Germinal center (tissue), 1 donor: ENCODE measurements around the gene ESYT2.
"Not testable (repeated sequence)": the region's sequence is repeated elsewhere in the genome, so short reads cannot be mapped to it uniquely, and the experiment has no call there.

Experiments
- DNase-seq: peaks from one replicate; pipeline ENCODE4 v3.0.0; 2012; ENCODE audit warnings: mixed read lengths, low spot score

ESYT2 gene

GRCh38 chr7:158856883-158857668 is 27.8 kb upstream of the ESYT2 start:
- no peak for DNase-seq

- no peak for DNase-seq
Measured at GRCh38 chr7:158854681-158855081, 25.4 kb upstream of the ESYT2 start.

GRCh38 chr7:158850545-158851102 is 21.3 kb upstream of the ESYT2 start:
- no peak for DNase-seq

DNA sequence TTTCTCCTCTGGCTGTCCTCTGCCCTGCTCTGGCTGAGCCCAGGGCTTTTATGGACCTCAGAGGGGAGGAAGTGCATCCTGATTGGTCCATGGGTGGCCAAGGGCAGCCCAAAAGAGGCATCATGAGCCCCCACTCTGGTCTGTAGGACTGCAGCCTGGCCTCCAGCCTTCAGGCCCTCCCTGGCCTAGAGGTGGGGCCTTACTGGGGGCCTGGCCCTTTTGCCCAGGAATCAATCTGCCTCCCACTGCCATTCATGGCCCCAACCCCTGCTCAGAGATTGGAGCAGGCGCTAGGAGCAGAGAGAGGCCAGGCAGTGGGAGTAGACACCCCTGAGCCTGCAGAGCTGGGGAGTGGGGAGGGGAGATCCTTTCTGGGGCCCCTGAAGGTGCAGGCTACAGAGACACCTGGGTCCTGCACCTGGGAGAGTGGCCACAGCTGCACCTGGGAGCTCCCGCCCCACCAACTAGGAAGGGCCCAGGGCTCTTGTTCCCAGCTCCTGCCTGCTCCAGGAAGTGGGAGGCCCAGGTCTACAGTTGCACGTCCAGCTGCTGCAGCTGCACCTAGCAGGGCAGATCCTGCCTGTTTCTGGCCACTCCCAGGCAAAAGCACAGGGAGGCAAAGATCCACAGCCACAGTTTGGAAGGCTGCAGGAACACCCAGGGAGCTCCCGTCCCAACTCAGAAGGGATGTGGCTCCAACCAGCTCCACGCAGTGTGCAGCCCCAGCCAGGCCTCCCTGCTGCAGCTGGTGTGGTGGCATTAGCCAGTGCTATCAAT is 20.6 kb upstream of the ESYT2 start:
- no peak for DNase-seq

GRCh38 chr7:158849442-158849767 is 20.1 kb upstream of the ESYT2 start:
- DNase-seq = no peak

- no peak for DNase-seq
Measured at GRCh38 chr7:158847451-158847866, 18.1 kb upstream of the ESYT2 start.

DNA sequence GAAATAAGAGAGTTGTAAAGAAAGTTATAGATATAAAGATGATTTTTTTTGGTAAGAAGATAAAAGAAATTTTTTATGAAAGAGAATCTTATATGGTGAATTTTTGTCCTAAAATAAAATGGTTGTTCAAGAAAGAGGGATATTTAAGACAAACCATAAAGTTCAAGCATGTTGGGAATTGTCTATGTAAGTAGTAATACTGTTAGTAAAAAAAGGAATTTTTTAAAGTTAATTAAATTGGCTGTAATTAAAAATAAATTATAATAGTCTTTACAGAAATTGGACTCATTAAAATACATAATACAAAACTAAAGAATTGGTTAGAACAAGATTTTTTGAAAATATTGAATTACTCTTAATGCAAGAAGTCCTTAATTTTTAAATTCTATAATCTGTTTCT is 17.0 kb upstream of the ESYT2 start:
- no peak for DNase-seq

DNA sequence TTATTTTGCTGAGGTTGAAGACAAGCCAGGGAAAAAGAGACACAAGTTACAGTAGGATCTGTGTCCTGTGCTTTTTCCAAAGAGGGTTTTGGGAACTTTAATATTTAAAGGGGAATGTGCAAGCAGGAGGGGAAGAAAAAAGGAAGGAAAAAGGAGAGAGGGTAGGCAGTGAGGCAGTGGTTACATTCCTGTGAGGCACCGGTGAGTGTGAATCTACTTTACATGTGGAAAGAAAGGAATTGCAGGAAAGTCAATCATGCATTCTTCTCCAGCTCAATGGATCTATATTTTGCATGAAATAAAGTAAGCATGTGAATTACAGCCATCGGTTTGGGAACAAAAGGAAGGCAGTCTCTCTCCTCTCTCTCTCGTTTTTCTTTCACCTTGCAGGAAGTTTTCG is 14.5 kb upstream of the ESYT2 start:
- DNase-seq = no peak

DNA sequence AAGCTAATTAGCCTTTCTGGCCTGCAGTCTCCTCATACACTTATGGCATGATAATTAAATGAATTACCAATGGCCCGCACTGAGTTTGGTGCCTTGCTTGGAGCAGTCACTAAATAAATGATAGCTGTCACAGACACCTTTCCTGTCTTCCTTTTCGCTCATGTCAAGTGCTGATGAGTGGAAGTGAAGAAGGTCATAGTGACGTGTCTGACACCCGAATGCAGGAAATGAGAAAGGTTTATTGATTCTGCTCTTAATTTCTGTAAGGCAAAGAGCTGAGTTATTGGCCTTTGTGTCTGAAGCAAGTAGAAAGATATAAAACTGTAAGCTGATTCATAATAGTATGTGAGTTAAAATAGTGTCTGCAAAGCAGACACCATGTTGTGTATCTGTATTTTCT is 13.2 kb upstream of the ESYT2 start:
- DNase-seq = no peak

DNA sequence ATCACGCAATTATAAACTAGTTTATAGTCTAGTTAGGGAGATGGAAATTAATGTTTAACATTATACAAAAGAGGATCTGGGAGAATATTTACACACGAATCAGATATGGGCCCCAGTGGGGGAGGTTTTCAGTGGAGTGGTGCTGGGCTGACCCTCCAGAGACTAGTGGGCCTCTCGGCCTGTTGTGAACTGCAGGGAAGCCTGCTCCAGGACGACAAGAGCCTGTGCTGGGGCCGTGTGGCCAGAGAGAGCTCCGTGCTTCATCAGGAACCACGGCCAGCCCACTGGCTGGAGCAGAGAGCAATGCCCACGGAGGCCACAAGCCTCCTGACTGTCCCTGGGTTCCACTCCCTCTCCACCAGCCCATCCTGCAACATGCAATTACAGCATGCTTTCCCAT is 11.3 kb upstream of the ESYT2 start:
- no peak for DNase-seq

DNA sequence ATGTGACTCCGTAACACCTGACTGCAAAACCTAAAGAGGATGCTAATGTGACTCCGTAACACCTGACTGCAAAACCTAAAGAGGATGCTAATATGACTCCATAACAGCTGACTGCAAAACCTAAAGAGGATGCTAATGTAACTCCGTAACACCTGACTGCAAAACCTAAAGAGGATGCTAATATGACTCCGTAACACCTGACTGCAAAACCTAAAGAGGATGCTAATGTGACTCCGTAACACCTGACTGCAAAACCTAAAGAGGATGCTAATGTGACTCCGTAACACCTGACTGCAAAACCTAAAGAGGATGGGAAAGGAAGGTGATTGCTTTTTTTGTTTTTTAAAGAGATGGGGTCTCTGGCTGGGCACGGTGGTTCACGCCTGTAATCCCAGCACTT is 9.9 kb upstream of the ESYT2 start:
- not testable (repeated sequence) for DNase-seq

DNA sequence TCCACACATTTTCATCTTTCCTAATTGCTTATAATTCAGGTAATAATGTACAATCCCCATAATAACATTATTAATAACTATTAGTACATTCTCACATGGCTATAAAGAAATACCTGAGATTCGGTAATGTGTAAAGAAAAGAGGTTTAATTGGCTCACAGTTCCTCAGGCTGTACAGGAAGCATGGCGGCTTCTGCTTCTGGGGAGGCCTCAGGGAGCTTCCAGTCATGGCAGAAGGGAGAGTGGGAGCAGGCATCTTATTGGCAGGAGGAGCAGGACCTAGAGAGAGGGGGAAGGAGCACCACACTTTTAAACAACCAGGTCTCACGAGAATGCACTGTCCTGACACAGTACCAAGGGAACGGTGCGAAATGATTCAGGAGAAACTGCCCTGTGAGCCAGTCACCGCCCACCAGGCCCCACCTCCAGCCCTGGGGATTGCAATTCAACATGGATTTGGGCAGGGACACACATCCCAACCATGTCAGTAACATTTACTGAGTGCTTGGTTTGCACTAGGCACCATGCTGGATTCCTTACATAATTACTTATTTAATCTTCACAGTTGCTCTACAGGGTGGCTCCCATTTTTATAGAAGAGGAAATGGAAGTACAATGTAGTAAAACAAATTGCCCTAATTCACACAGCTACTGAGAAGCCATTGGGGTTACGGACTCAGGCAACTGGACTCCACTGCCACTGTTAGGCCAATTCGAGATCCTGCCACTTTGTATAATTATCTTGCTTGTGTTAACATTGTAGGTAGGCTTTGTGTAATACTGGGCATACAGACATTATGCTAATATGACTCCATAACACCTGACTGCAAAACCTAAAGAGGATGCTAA is 8.7 kb upstream of the ESYT2 start:
- no peak for DNase-seq

GRCh38 chr7:158836692-158837091 is 7.4 kb upstream of the ESYT2 start:
- DNase-seq = no peak

DNA sequence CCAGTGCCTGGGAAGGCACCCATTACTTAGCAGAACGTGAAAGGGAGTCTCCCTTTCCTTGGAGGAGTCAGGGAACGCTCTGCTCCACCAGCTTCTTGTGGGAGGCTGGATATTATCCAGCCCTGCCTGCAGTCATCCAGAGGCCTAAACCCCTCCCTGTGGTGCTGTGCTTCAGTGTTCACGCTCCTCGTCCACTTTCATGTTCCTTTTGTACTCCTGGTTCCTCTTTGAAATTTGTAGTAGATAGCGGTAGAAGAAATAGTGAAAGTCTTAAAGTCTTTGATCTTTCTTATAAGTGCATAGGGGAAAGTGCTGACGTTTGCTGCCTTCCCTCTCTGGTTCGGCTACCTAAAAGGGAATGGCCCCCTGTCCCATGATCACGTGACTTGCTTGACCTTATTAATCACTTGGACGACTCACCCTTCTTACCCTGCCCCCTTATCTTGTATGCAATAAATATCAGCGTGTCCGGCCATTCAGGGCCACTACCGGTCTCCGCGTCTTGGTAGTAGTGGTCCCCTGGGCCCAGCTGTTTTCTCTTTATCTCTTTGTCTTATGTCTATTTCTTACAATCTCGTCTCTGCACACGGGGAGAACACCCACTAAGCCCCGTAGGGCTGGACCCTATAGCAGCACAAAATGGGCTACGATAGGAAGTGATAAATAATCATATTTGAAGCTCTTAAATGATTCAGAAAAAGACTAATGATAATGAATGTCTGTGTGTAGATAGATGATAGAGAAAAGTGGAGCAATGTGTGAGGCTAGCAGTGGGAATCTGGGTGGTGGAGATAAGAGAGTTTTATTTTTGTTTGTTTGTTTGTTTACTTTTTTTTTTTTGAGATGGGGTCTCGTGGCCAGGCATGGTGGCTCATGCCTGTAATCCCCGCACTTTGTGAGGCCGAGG is 5.8 kb upstream of the ESYT2 start:
- no peak for DNase-seq

GRCh38 chr7:158832994-158833393 is 3.7 kb upstream of the ESYT2 start:
- no peak for DNase-seq

GRCh38 chr7:158831738-158832091 is 2.4 kb upstream of the ESYT2 start:
- no peak for DNase-seq

DNA sequence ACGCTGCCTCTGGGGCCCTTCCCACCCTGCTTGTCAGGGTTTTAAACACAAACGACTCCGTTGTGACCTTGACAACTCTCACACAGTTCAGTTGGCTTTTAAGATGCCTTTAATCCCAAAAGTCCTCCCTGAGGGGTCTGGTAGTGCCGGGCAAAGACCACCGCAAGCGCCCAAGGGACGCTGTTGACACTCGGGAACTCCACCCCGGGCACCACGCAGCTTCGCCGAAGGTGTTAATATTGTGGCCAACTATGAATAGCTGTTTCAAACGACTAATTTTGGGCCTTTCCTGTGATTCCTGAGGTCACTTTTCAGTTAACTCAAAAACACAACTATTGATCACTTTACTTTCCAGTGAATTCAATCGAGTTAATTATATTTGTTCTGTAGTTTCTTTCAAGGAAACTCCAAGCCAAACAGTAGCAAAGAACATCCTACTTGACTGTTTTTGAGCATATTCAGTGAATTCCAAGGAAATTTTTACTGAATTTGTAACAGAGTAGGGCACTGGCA is 958 bp upstream of the ESYT2 start:
- DNase-seq = no peak

DNA sequence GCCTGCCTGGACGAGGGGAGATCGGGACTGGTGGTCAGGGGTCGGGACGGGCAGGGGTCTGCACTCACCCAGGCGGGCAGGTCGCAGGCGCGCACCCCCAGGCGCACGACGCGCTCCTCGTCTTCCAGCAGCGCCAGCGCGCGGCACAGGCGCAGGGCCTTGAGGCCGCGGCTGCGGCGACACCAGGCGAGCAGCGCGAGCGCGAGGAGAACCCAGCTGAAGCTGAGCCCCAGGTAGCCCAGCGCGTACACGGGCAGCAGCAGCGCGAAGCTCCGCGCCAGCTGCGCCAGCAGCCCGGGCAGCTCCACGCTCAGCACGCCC is 328 bp downstream of the ESYT2 start:
- DNase-seq = peak; percentile 85

DNA sequence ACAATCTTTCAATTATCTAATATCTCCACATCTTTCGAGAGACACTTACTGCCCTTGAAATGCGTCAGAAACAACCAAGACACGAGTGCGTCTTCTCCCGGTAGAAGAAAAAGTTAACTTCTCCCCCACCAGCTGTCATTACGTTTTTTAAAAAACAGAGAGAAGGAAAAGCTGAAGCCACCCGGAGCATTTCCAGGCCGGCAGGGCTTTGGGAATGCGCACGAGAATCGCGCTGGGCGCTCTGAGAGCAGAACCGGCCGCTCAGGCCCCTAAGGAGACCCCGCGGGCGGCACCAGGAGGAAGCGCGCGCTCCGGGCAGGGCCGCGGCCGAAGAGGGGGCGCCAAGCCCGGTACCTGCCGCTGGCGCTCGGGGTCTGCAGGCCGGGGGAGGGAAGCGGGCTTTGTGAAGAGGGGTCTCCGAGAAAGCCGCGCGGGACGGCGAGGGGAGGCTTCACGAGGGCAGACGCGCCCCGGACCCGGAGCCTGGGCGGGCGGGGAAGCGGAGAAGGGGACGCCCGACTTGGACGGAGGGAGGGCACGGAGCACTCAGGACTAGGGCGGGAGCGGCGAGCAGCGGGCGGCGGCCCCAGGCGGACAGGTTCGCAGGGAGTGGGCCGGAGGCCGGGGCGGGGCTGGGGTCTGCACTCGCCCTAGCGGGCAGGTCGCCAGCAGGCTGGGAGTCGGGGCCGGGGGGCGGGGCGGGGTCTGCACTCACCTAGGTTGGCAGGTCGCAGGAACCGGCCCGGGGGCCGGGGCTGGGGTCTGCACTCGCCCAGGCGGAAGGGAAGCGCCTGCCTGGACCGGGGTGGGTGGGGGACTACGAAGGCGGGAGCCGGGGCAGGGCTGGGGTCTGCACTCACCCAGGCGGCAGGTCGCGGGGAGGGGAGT is 932 bp downstream of the ESYT2 start:
- peak; percentile 32 for DNase-seq

- DNase-seq = no peak
Measured at GRCh38 chr7:158827411-158828132, 1.7 kb downstream of the ESYT2 start.
